ENCODE measurements around the gene DDR2.
A peak's percentile ranks its signal among the peaks of the same experiment; 100 is the strongest.

Gene DDR2

DNA sequence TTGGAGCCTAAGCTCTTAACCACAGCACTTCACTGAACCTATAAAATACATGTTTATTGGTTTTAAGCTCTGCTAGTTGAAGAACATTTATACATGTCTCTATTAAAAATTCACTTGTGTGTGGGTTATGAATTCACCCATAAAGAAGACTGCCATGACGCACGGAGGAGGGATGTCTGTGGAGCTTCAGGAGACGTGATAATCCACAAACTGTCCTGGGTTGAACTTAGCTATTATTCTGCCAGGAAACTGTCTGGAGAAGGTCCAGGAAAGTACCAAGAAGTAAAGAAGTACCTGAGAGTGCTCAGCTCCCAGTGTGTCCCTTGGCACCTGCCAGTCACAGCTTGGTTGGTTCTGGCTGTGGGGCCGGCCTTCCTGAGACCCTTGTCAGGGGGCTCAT is 56.3 kb downstream of the DDR2 start:
- DNase-seq (ENCODE audit: low spot score in 2 of 2) = no peak
- H3K27me3 ChIP-seq (ENCODE audit: low read depth) = no peaks in the 10 kb centered on the region
- no peak overlapping the region for H3K4me3 ChIP-seq
- H3K36me3 ChIP-seq (replicated peaks) = no peaks in the 10 kb centered on the region
- in situ Hi-C loops (cut with MboI; ENCODE audit: low sequenced_read_pairs) = no loop called here
- H3K4me1 ChIP-seq = peaks cover 11% of the 10 kb centered on the region
- no peaks in the 10 kb centered on the region for H3K9me3 ChIP-seq

- no peak for DNase-seq (ENCODE audit: low spot score in 2 of 2)
- H3K27me3 ChIP-seq (ENCODE audit: low read depth) = no peaks in the 10 kb centered on the region
Measured at GRCh38 chr1:162688931-162689330, 56.7 kb downstream of the DDR2 start.

GRCh38 chr1:162689745-162690671 is 57.7 kb downstream of the DDR2 start:
- H3K4me1 ChIP-seq = peaks cover 11% of the 10 kb centered on the region
- no peak for DNase-seq (ENCODE audit: low spot score in 2 of 2)
- H3K9me3 ChIP-seq = no peaks in the 10 kb centered on the region
- in situ Hi-C loops (cut with MboI; ENCODE audit: low sequenced_read_pairs) = no loop called here
- no peak overlapping the region for H3K4me3 ChIP-seq
- H3K36me3 ChIP-seq (replicated peaks) = no peaks in the 10 kb centered on the region
- H3K27me3 ChIP-seq (ENCODE audit: low read depth) = no peaks in the 10 kb centered on the region

More at GRCh38 chr1:162688931-162689330, 56.7 kb downstream of the DDR2 start:
- H3K9me3 ChIP-seq = no peaks in the 10 kb centered on the region
- peaks cover 11% of the 10 kb centered on the region for H3K4me1 ChIP-seq
- no peaks in the 10 kb centered on the region for H3K36me3 ChIP-seq (replicated peaks)
- no peak overlapping the region for H3K4me3 ChIP-seq
- in situ Hi-C loops (cut with MboI; ENCODE audit: low sequenced_read_pairs) = no loop called here

- peaks cover 11% of the 10 kb centered on the region for H3K4me1 ChIP-seq
- H3K9me3 ChIP-seq = no peaks in the 10 kb centered on the region
- H3K27me3 ChIP-seq (ENCODE audit: low read depth) = no peaks in the 10 kb centered on the region
- H3K36me3 ChIP-seq (replicated peaks) = no peaks in the 10 kb centered on the region
- in situ Hi-C loops (cut with MboI; ENCODE audit: low sequenced_read_pairs) = no loop called here
- H3K4me3 ChIP-seq = no peak overlapping the region
- DNase-seq (ENCODE audit: low spot score in 2 of 2) = peak; percentile 44 to 53
Measured at GRCh38 chr1:162690672-162691434, 58.6 kb downstream of the DDR2 start.

GRCh38 chr1:162691999-162692575 is 59.8 kb downstream of the DDR2 start:
- in situ Hi-C loops (cut with MboI; ENCODE audit: low sequenced_read_pairs) = no loop called here

DNA sequence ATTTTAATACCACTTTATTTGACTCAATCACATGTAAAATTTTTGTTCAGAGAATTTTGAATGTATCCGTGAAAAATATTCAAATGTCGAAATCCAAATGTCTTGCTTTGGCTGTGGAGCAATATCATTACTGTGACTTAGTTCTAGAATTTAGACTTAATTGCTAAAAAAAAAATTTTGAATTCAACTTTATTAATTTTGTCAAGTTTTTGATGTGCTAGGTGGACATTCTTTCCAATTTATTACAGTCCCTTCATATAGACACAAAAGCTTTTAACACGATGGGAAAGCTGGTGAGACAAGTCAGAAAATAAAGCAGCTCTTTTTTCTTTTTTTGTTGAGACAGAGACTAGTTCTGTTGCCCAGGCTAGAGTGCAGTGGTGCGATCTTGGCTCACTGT is 62.6 kb downstream of the DDR2 start:
- DNase-seq (ENCODE audit: low spot score in 2 of 2) = no peak
- Histone ChIP-seq H3K27me3 (ENCODE audit: low read depth) (no peaks in the 10 kb centered on the region), H3K4me3 (no peak overlapping the region), H3K9me3 (no peaks in the 10 kb centered on the region), H3K4me1 (peaks cover 18% of the 10 kb centered on the region), H3K36me3 (replicated peaks) (no peaks in the 10 kb centered on the region)
- in situ Hi-C loops (cut with MboI; ENCODE audit: low sequenced_read_pairs) = no loop called here

More at GRCh38 chr1:162691999-162692575, 59.8 kb downstream of the DDR2 start:
- no peaks in the 10 kb centered on the region for H3K9me3 ChIP-seq
- H3K36me3 ChIP-seq (replicated peaks) = no peaks in the 10 kb centered on the region
- no peak for DNase-seq (ENCODE audit: low spot score in 2 of 2)
- no peak overlapping the region for H3K4me3 ChIP-seq
- H3K4me1 ChIP-seq = peaks cover 18% of the 10 kb centered on the region
- no peaks in the 10 kb centered on the region for H3K27me3 ChIP-seq (ENCODE audit: low read depth)

GRCh38 chr1:162695687-162696086 is 63.4 kb downstream of the DDR2 start:
- H3K36me3 ChIP-seq (replicated peaks) = no peaks in the 10 kb centered on the region
- H3K4me1 ChIP-seq = peaks cover 16% of the 10 kb centered on the region
- no peaks in the 10 kb centered on the region for H3K9me3 ChIP-seq
- H3K4me3 ChIP-seq = no peak overlapping the region
- H3K27me3 ChIP-seq (ENCODE audit: low read depth) = no peaks in the 10 kb centered on the region
- DNase-seq (ENCODE audit: low spot score in 2 of 2) = no peak
- in situ Hi-C loops (cut with MboI; ENCODE audit: low sequenced_read_pairs) = no loop called here

- no peaks in the 10 kb centered on the region for H3K27me3 ChIP-seq (ENCODE audit: low read depth)
- in situ Hi-C loops (cut with MboI; ENCODE audit: low sequenced_read_pairs) = no loop called here
- DNase-seq (ENCODE audit: low spot score in 2 of 2) = peak; percentile 62 to 71
- H3K4me3 ChIP-seq = no peak overlapping the region
- peaks cover 9% of the 10 kb centered on the region for H3K4me1 ChIP-seq
- no peaks in the 10 kb centered on the region for H3K36me3 ChIP-seq (replicated peaks)
- H3K9me3 ChIP-seq = no peaks in the 10 kb centered on the region
Measured at GRCh38 chr1:162696286-162696862, 64.1 kb downstream of the DDR2 start.

- in situ Hi-C loops (cut with MboI; ENCODE audit: low sequenced_read_pairs) = no loop called here
- peaks cover 2% of the 10 kb centered on the region; the same call in 1 of the 2 replicates for H3K27me3 ChIP-seq (ENCODE audit: low read depth)
- no peak for DNase-seq (ENCODE audit: low spot score in 2 of 2)
- H3K36me3 ChIP-seq (replicated peaks) = no peaks in the 10 kb centered on the region
- H3K9me3 ChIP-seq = no peaks in the 10 kb centered on the region
- no peak overlapping the region for H3K4me3 ChIP-seq
- H3K4me1 ChIP-seq = peaks cover 7% of the 10 kb centered on the region
Measured at GRCh38 chr1:162697140-162697895, 65.1 kb downstream of the DDR2 start.

DNA sequence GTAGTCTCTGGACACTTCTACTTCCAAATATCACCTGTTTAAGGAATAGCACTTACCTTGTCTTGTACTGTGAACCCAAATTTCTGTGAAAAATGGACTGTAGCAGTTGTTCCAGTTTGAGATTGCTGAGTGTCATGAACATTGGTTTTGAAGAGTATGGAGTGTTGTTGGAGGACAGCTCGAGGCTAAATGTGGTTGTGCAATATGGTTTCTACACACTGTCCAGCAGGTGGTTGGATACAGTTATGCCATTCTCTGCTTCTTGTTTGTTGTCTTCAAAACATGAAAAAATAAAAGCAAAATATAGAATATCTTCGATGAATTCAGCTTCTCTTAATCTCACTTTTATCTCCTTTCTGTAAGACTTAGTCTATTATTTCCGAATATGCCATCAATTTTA is 67.1 kb downstream of the DDR2 start:
- Histone ChIP-seq H3K36me3 (replicated peaks) (no peaks in the 10 kb centered on the region), H3K4me3 (no peak overlapping the region), H3K27me3 (ENCODE audit: low read depth) (peaks cover 3% of the 10 kb centered on the region; the same call in 1 of the 2 replicates), H3K4me1 (peaks cover 7% of the 10 kb centered on the region), H3K9me3 (no peaks in the 10 kb centered on the region)
- DNase-seq (ENCODE audit: low spot score in 2 of 2) = no peak
- in situ Hi-C loops (cut with MboI; ENCODE audit: low sequenced_read_pairs) = no loop called here

GRCh38 chr1:162700131-162700530 is 67.9 kb downstream of the DDR2 start:
- peaks cover 7% of the 10 kb centered on the region for H3K4me1 ChIP-seq
- no peak overlapping the region for H3K4me3 ChIP-seq
- H3K36me3 ChIP-seq (replicated peaks) = no peaks in the 10 kb centered on the region
- no peak for DNase-seq (ENCODE audit: low spot score in 2 of 2)
- peaks cover 3% of the 10 kb centered on the region; the same call in 1 of the 2 replicates for H3K27me3 ChIP-seq (ENCODE audit: low read depth)
- in situ Hi-C loops (cut with MboI; ENCODE audit: low sequenced_read_pairs) = no loop called here
- no peaks in the 10 kb centered on the region for H3K9me3 ChIP-seq

DNA sequence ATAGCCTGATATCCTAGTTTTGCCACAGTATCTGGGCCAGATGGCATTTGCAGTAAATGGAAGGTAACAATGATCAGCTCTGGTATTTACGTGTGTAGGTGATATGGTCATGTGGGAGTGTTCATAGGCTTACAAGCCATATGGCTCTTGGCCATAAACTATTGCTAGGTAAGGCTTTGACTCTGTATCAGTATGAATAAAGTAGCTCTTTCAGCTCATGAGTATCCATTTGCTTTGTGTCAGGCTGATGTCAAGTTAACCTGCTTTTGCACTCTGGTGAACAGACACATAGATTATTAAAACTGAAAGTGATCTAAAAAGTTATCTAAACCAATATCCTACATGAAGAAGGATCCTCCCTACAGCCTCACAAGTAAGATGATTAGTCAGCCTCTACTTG is 69.0 kb downstream of the DDR2 start:
- H3K36me3 ChIP-seq (replicated peaks) = no peaks in the 10 kb centered on the region
- no peaks in the 10 kb centered on the region for H3K9me3 ChIP-seq
- peaks cover 3% of the 10 kb centered on the region; the same call in 1 of the 2 replicates for H3K27me3 ChIP-seq (ENCODE audit: low read depth)
- in situ Hi-C loops (cut with MboI; ENCODE audit: low sequenced_read_pairs) = no loop called here
- DNase-seq (ENCODE audit: low spot score in 2 of 2) = no peak
- H3K4me1 ChIP-seq = peaks cover 4% of the 10 kb centered on the region
- no peak overlapping the region for H3K4me3 ChIP-seq

DNA sequence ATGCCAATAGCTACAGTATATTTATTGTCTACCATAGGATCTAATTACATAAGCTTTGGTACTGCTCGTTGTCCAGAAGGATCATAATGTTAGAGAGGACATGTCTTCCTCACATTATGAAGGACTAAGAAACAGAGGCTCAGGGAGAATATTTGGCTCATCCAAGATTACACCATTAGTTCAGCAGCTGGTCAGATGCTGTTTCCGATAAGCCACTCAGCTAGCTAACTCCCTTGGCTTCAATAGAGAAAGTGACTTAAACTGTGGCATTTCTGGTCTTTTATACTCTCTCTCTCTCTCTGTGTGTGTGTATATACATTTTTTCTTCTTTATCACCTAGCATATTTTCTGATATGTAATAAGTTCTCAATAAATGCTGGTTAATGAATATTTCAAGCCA is 70.4 kb downstream of the DDR2 start:
- H3K27me3 ChIP-seq (ENCODE audit: low read depth) = peaks cover 3% of the 10 kb centered on the region; the same call in 1 of the 2 replicates
- DNase-seq (ENCODE audit: low spot score in 2 of 2) = no peak
- H3K9me3 ChIP-seq = no peaks in the 10 kb centered on the region
- H3K4me3 ChIP-seq = no peak overlapping the region
- H3K4me1 ChIP-seq = no peaks in the 10 kb centered on the region
- in situ Hi-C loops (cut with MboI; ENCODE audit: low sequenced_read_pairs) = no loop called here
- no peaks in the 10 kb centered on the region for H3K36me3 ChIP-seq (replicated peaks)
